ENCODE results near the gene GPAT2. TPM values are rescaled to one million over a fixed set of nuclear protein-coding genes. Genes with fewer than 3 reads are reported as not detected.

Gene GPAT2
- total and polyA plus RNA-seq, 2 of the 13 experiments (the other 11 are each of a cell fraction or from before 2014, with no cell fraction given) = not detected

GRCh38 chr2:96082211-96083063 lies 47.7 kb upstream of the GPAT2 start (continued):
- no peak for TF ChIP-seq ARNTL (CRISPR knock-in tag; IDR thresholded peaks at IDR 0.05)

- 65% methylated on average over 2 of the region's 2 CpGs for WGBS (ENCODE audit: low lambda C conversion rate)
- no peak overlapping the region for H3K27ac ChIP-seq (ENCODE audit: extremely low read length, insufficient read depth, low read length)
- FAIRE-seq (no peak), DNase-seq (ENCODE audit: low spot score) (no peak), ATAC-seq (no peak)
- no peak overlapping the region for H2AFZ ChIP-seq (ENCODE audit: low read length)
- H3K4me3 ChIP-seq (replicated peaks in 1 of 3; ENCODE audit: insufficient read depth in 1 of 3, low read depth in 2 of 3, low read length in 3 of 3) = no peak overlapping the region
- intact Hi-C loops (cut with micrococcal nuclease; ENCODE audit: unreplicated experiment) (no loop called here), in situ Hi-C loops (cut with HindIII; ENCODE audit: extremely low pct_ligation_motif_present, low pct_unique_long_range_greater_than_20kb) (no loop called here)
- no peaks in the 10 kb centered on the region for H3K79me2 ChIP-seq (ENCODE audit: insufficient read depth, low read length)
- no peak overlapping the region for H3K4me2 ChIP-seq (ENCODE audit: low read depth, low read length)
- H3K9me3 ChIP-seq (ENCODE audit: low read length) = no peaks in the 10 kb centered on the region
- no TSS peak for BruUV-seq (replicated peaks)
- no peaks in the 10 kb centered on the region for H3K36me3 ChIP-seq (replicated peaks in 1 of 2; ENCODE audit: control insufficient read depth in 1 of 2, insufficient read depth in 2 of 2, low read length in 2 of 2)
- CTCF ChIA-PET (ENCODE audit: low intra/inter-chr PET ratio, low total read pairs) = no interaction called here
- TF ChIP-seq ZSCAN25 (CRISPR knock-in tag; IDR thresholded peaks at IDR 0.05) = no peak
- TF ChIP-seq MAFF (IDR thresholded peaks at IDR 0.05; ENCODE audit: low read depth, low read length) = peak; percentile 89
- TF ChIP-seq ZNF256 (CRISPR knock-in tag; conservative IDR thresholded peaks at IDR 0.05) = no peak
- no peak for TF ChIP-seq ZNF687 (CRISPR knock-in tag; IDR thresholded peaks at IDR 0.05)
- TF ChIP-seq ZNF609 (CRISPR knock-in tag; IDR thresholded peaks at IDR 0.05; ENCODE audit: borderline replicate concordance) = no peak
- no peak for TF ChIP-seq CBX1 (IDR thresholded peaks at IDR 0.05; ENCODE audit: low read depth)
- TF ChIP-seq DNMT3B (CRISPR knock-in tag; conservative IDR thresholded peaks at IDR 0.05) = no peak
- peak; percentile 93 for TF ChIP-seq MAFK (conservative IDR thresholded peaks at IDR 0.05 in 1 of 2, IDR thresholded peaks at IDR 0.05 in 1 of 2; ENCODE audit: low read length in 2 of 2)
- H3K27me3 ChIP-seq (ENCODE audit: control insufficient read depth in 1 of 2, insufficient read depth in 2 of 2, low read length in 2 of 2) = peaks cover 8 to 12% of the 10 kb centered on the region in 2 experiments; a peak in 4 of 5 replicates
- H3K4me1 ChIP-seq (ENCODE audit: insufficient read depth, low read length) = no peaks in the 10 kb centered on the region
- POLR2A ChIA-PET = no interaction called here
- no peaks in the 10 kb centered on the region for H4K20me1 ChIP-seq (ENCODE audit: insufficient read depth, low read length)
- H3K9ac ChIP-seq (ENCODE audit: insufficient read depth, low read depth, low read length) = no peak overlapping the region
These were observed 46.3 kb upstream of the GPAT2 start for GRCh38 chr2:96081042-96081441.

Measured in HepG2 (cell line).